Left forelimb (tissue), 1 donor: Measurements from ENCODE around the gene GALNT4.

ENCODE experiments used
- DNase-seq: peaks from one replicate; pipeline ENCODE4 v3.0.0-alpha.2; 2018; ENCODE audit warnings: low spot score

The GALNT4 gene

DNA sequence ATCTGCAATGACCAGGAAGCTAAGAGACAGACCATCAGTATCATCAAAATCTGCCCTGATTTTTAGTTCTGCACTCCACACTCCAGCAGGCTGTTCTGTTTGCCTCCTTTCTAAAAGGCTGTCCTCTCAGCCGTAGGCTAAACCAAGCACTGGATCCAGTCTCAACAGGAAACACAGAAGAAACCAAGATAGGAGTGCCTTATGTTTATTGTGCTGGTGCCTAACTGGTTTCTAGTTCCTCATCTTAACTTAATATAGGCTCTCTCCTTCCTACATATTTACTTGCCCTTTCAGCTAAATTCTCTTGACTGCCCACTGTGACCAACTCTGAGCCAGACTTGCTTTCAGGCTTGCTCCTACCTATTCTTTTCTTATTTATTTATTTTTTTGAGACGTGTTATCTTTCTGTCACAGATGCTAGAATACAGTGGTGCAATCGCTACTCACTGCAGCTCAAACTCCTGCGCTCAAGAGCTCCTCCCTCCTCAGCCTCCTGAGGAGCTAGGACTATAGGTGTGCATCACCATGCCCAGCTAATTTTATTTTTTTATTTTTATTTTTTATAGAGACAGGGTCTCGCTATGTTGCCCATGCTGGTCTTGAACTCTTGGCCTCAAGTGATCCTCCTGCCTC lies 30.8 kb downstream of the GALNT4 start:
- no peak for DNase-seq

DNA sequence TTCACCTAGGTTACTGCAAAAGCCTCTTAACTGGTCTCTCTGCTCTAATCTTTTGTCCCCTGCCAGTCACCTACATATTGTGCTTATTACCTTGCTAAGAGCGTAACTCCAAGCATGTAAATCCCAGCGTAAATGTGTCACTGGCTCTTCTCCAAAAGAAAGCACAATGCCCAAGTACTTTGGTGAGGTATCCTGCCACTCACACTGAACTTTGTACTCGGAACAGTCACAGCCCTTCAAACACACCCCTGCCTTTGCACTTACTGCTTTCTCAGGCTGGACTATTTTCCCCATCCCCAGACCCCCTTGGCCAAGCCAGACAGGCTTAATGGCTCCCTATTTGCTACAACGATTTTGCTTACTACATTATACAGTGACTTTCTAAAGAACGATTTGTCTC lies 31.7 kb downstream of the GALNT4 start:
- DNase-seq: no peak

DNA sequence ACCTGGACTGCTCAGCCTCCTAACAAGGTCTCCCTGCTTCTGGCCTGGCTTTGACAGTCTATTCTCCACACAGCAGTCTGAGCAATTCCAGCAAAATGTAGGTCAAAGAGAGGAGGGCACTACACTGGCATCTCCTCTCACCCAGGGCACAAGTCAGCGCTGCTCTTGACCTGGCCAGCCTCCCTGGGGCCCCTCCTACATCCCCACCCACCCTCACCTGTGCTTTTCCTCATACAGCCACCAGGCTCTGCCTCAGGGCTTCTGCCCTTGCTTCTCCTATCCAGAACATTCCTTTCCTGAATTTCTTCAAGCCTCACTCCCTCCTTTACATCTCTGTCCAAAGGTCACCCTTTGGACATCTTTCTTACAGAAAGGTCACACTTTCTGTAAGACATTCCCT lies 33.7 kb downstream of the GALNT4 start:
- DNase-seq: no peak

DNA sequence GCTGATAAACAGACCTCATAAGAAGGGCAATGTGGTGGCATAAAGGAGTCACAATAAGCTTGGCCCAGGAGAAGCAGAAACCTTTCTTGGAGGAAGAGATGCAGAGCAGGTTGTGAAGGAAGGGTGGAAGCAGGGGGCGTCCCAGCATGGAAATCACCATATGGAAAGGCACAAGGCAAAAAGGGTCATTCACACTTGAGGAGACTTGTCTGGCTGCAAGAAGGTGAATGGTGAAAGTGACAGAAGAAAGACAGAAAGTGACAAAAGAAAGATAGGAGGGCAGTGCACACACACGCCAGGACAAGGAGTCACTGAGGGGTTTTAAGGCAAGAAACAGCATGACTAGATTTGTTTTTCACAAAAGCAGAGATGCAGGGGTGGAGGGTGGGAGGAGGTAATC lies 38.3 kb downstream of the GALNT4 start:
- no peak for DNase-seq

DNA sequence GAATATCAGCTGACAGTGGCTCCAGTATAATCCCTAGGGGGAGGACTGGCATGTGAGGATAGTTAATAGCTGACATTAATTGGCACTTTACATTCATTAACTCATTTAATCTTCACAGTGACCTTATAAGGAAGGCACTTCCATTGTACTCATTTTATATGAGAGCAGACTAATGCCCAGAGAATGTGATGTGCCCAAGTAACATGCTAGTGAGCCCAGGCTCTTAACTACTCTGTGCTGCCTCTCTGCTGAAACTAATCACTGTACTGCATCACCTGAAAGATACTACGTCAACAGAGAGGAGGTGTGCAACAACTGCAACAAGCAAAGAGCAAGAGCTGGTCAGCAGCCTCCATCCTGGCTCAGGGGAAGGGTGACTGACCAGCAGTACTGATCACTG lies 40.1 kb downstream of the GALNT4 start:
- no peak for DNase-seq

DNA sequence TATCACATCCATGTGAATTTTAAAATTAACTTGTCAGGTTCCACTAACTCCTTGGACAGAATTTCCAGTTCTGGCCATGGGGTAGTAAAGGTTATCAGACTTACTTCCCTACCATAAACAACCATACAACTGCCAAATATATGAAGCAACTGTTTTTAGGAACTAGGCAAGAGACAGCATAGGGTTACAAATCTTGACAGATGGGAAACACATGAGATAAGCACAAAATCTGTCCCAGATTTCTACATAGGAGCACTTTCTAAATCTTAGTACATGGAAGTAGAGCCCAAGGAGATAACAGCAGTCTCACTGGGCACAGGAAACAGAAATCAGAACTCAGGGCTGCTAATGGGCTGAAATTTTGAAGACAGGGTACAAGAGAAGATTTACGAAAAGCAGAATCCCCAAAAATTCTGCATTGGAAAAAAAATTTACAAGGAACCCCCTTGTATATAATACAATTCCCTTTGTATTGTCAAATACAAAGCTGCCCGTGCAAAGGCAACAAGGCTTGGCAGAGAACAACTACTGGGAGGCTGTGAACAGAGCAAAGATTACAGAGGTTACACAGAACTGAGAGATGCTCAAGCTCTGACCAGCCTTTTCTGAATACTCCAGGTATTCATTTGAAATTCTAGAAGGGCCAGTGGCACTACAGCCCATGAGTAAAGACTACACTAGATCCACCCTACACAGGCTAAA lies 43.2 kb downstream of the GALNT4 start:
- no peak for DNase-seq

DNA sequence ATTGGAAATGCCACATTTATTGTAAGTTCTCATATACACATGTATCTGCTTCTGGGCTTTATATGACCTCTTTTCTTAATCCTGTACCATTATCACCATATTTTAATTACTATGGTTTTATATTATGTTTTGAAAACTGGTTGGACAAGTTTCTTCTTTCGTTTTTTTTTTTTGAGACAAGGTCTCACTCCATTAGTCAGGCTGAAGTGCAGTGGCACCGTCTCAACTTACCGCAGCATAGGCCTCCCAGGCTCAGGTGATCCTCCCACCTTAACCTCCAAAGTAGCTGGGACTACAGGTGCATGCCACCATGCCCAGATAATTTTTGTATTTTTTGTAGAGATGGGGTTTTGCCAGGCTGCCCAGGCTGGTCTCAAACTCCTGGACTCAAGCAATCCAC lies 44.6 kb downstream of the GALNT4 start:
- no peak for DNase-seq

DNA sequence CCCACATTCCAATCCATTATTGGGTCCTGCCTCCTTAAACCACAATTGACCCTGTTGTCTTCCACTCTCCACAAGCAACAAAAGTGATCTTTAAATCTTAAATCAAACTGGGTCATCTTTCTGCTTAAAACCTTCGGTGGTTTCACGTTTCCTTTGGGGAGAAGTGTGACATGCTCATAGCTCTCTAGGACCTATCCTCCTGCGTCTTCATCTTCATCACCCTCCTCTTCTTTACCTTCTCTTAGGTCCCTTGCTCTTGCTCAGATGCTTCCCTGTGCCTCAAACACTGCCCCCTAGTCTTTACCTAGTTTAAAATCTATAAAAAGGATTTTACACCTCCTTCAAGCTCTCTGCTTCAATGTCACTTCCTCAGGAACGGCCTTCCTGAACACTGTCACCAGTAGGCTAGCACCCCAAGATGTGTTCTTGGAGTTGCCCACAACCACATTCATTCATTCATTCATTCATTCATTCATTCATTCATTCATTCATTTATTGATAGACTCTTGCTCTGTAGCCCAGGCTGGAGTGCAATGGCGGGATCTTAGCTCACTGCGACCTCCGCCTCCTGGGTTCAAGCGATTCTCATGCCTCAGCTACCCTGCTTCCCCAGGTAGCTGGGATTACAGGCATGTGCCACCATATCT lies 46.8 kb downstream of the GALNT4 start:
- DNase-seq: no peak

DNA sequence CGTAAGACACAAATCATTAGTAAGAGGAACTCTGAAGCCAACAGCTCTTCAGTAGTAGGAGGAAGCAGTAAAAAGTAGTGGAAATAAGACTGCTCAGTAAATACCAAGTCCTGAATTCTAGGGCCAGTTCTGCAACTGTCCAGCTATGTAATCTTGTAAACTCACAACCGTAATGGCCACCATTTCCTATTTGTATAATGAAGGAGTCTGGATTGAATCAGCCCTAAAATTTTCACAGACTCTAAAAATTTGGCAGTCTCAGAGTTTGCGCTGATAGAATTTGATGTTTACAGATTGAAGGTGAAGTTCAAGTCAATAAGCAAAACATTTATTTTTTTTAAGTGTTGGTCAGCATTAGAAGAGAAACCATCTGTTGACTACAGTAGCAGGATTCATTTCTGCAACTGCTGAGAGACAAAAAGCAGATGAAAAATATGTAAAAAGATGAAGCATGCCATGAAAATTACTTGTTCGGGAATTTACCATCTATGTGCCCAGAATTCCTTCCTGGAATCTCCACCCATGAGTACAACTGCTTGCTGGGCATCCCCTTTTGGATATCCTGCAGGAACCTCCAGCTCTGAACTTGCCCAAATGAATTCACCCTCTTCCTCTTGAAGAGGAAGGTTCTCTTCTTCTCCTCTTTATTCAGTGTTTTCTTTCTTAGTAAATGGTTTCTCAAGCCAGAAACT lies 47.5 kb downstream of the GALNT4 start:
- DNase-seq: no peak

DNA sequence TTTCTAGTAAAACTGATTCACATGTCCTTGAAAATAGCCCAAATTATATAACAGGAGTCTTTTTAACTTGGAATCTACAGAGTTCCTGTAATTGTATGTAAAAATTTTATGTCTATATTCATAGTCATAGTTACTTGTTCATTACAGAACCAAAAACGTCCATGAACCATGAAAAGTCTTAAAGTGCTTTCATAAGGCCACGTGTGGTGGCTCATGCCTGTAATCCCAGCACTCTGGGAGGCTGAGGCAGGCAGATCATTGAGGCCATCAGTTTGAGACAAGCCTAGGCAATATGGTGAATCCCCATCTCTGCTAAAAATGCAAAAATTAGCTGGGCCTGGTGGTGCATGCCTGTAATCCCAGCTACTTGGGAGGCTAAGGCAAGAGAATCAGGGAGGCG lies 48.4 kb downstream of the GALNT4 start:
- no peak for DNase-seq

DNA sequence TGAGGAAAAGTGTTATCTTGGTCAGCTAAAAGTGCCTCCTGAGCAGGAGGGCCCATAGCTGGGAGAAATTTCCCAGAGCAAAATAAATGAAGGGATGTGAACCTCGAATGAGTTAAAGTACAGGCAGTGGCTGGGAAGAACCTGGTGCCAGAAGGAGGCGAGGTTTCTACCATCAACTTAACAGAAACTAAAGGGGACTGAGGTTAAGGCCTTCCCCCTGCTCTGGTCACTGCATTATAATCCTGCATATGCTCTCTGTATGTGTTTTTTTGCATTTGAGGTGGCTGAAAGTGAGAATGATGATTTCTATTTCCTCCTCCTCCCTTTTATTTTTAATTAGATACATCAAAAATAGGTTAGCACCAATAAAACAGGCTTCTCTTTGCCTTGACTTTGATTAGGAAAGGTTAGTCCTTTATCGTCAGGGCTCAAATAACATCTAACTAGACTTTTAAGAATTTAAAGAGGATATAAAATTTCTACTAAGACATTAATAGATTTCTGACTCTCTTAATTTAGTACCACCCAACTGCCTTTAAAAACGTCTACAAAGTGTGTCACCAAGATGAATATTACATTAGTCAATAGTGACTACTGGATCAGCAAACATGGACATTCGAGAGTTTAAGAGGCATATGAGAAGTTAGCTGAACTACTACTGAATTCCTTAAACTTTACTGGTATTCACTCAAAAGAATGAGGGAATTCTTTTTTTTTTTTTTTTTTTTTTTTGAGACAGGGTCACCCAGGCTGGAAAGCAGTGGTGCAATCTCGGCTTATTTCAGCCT lies 49.2 kb downstream of the GALNT4 start:
- no peak for DNase-seq

DNA sequence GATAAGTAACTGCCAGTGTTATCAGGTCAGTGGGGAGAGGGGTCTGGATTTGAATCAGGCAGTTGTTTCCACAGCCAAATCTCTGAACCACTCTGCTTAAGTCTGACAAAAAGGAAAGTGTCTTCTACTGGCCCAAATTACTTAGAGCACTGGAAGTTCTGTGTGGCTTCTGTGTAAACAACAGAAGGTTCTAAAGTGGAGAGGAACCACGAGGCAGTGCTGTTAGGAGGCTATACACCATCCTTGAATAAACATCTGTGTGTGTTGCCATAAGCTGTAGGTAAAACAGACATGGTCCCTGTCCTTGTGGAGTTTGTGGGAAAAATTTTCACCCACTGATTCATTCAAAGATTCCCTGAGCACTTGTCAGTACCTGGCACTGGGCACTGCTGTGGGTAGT lies 50.0 kb downstream of the GALNT4 start:
- DNase-seq: no peak
